Measurements from ENCODE around the gene CTSV. TPM values are rescaled to one million over a fixed set of nuclear protein-coding genes. Genes with fewer than 3 reads are reported as not detected.
A peak's percentile ranks its signal among the peaks of the same experiment; 100 is the strongest.
"Not testable (repeated sequence)": the region's sequence is repeated elsewhere in the genome, so short reads cannot be mapped to it uniquely, and the experiment has no call there.

Gene CTSV
- under 1 TPM in 2 of 4 donors, not detected in 2; 0.28 to 0.84 TPM for total RNA-seq

- ATAC-seq (ENCODE audit: low FRiP score) = peak; percentile 100
- no peak for TF ChIP-seq CTCF (IDR thresholded peaks at IDR 0.05)
- DNase-seq (ENCODE audit: low spot score) = peak; percentile 63
Observed at GRCh38 chr9:97038611-97039513, at the start of gene CTSV. TSS of gene CTSV (minus strand) at chr9:97039142. CDS start at chr9:97038043, 1,099 bp downstream.

GRCh38 chr9:97087668-97088215, 48.8 kb upstream of the CTSV start:
- DNase-seq (ENCODE audit: low spot score); ATAC-seq (ENCODE audit: low FRiP score): not testable (repeated sequence)

GRCh38 chr9:97084562-97084991, 45.6 kb upstream of the CTSV start:
- not testable (repeated sequence) for ATAC-seq (ENCODE audit: low FRiP score); DNase-seq (ENCODE audit: low spot score)

- no peak for ATAC-seq (ENCODE audit: low FRiP score)
Observed at GRCh38 chr9:97078362-97078761, 39.4 kb upstream of the CTSV start.

GRCh38 chr9:97077452-97078295, 38.7 kb upstream of the CTSV start:
- no peak for ATAC-seq (ENCODE audit: low FRiP score)
- no peak for TF ChIP-seq CTCF (IDR thresholded peaks at IDR 0.05)
- no peak for DNase-seq (ENCODE audit: low spot score)

More at GRCh38 chr9:97078362-97078761, 39.4 kb upstream of the CTSV start:
- DNase-seq (ENCODE audit: low spot score) = no peak
- no peak for TF ChIP-seq CTCF (IDR thresholded peaks at IDR 0.05)

- DNase-seq (ENCODE audit: low spot score) = not testable (repeated sequence)
- ATAC-seq (ENCODE audit: low FRiP score) = peak; percentile 20
Observed at GRCh38 chr9:97076731-97077451, 37.9 kb upstream of the CTSV start.

GRCh38 chr9:97076238-97076637, 37.3 kb upstream of the CTSV start:
- ATAC-seq (ENCODE audit: low FRiP score) = peak; percentile 38

More at GRCh38 chr9:97076238-97076637, 37.3 kb upstream of the CTSV start:
- no peak for DNase-seq (ENCODE audit: low spot score)
- no peak for TF ChIP-seq CTCF (IDR thresholded peaks at IDR 0.05)

Data from omental fat pad (tissue), 4 donors.